GM21390 (cell line): ENCODE results near the gene GOLGA1.
"Not testable (repeated sequence)": the region's sequence is repeated elsewhere in the genome, so short reads cannot be mapped to it uniquely, and the experiment has no call there.

Source experiments
- ATAC-seq: cut with Tn5 transposase; IDR thresholded peaks from one replicate; pipeline ENCODE4 v1.9.1; 2021; ENCODE audit not compliant: unreplicated experiment

The GOLGA1 gene

GRCh38 chr9:124860582-124861341 lies 80.1 kb downstream of the GOLGA1 start:
- no peak for ATAC-seq

DNA sequence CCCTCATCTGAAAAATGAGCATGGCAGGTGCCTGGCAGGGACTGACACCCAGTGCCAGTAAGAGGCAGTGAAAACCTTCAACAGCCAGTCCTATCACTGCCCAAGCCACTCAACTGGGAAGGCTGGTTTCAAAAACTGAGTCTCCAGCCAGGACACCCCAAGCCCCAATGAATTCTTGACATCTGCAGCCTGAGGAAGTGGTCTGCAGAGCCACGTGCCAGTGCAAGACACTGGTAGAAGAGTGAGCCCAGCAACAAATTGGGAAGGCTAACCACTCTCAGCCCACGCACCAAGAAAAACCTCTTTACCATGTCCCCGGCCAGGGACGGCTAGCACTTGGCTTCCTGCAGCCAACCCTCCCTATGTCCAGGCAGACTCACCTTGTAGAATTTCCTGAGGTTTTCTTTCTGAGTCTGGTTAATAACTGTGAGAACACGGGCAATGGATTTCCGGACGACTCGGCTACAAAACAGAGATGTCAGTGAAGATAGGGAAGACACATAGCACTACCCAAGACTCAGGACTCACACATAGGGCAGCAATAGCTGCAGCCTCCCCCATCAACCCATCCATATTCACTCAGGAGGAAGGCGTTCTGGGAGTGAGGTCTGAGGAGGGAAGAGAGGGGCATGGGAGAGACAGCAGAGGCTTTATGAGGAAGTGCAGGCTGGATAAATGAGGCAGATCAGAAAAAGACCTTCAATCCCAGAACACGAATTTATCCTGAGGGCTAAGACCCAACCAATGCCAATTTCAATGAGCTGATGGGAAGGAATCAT lies 80.9 kb downstream of the GOLGA1 start:
- no peak for ATAC-seq

- ATAC-seq: no peak
These were observed 82.4 kb downstream of the GOLGA1 start for GRCh38 chr9:124858330-124859046.

GRCh38 chr9:124857533-124858162 lies 83.2 kb downstream of the GOLGA1 start:
- ATAC-seq: no peak

DNA sequence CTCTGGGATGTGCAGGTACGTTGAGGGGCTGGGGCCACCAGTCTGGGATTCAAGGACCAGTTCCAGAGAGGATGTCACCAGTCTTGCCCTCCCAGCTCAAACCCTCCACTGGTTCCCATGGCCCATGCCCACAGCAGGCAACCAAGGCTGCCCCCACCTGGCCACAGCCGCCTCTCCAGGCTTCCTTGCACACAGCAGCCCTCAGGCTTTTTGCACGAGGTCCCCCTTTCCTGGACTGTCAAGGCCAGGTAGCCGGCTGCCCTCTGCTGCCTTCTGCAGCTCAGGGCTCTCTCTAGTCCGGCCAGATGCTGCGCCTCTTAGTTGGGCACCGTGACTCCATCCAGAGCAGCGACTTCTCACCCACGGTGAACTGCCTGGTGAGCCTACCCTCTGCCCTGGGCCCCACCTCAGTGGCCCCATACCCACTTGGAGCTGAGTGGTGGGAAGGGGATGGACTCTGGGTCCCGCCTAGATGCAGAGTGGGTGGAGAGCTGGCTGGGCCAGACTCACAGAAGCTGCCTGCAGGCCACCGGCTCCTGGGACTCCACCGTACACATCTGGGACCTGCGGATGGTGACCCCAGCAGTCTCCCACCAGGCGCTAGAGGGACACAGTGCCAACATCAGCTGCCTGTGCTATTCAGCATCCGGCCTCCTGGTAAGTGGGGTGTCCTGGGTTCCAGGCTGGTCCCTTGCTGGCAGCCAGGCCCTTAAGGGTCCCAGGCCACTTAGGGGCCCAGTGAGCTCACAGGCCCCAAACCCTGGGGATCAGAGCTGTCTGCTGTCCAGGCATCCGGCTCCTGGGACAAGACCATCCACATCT lies 84.7 kb downstream of the GOLGA1 start:
- ATAC-seq: no peak

DNA sequence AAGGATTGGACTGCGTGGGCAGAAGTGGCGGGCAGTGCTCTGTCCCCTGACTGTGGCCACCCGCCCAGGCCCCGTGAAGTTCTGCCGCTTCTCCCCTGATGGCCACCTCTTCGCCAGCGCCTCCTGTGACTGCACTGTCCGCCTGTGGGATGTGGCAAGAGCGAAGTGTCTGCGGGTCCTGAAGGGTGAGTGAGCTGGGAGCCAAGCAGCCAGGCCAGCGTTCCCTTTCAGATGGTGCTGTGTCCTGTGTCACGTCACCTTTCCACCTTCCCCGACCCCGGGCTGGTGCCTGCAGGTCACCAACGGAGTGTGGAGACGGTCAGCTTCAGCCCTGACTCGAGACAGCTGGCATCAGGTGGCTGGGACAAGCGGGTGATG lies 85.3 kb downstream of the GOLGA1 start:
- ATAC-seq: no peak

DNA sequence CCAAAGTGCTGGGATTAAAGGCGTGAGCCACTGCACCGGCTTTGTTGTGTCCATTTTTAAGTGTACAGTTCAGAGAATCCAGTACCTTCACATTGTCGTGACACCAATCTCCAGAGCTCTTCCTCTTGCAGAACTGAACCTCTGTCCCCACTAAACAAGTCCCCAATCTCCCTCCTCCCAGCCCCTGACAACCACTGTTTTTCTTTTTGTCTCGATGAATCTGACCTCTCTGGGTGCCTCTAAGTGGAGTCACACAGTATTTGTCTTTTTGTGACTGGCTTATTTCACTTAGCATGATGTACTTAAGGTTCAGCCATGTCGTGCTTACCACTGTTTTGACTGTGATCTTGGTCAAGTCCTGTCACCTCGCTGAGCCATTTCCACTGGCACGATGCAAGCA lies 86.1 kb downstream of the GOLGA1 start:
- ATAC-seq: no peak

GRCh38 chr9:124854161-124854560 lies 86.7 kb downstream of the GOLGA1 start:
- ATAC-seq: no peak

- no peak for ATAC-seq
These were observed 87.2 kb downstream of the GOLGA1 start for GRCh38 chr9:124853605-124854143.

- ATAC-seq: peak; percentile 74
These were observed 87.9 kb downstream of the GOLGA1 start, which contains the start of gene WDR38 for GRCh38 chr9:124852829-124853531. WDR38 (plus strand) TSS chr9:124853460; CDS start chr9:124853532, 72 bp downstream.

DNA sequence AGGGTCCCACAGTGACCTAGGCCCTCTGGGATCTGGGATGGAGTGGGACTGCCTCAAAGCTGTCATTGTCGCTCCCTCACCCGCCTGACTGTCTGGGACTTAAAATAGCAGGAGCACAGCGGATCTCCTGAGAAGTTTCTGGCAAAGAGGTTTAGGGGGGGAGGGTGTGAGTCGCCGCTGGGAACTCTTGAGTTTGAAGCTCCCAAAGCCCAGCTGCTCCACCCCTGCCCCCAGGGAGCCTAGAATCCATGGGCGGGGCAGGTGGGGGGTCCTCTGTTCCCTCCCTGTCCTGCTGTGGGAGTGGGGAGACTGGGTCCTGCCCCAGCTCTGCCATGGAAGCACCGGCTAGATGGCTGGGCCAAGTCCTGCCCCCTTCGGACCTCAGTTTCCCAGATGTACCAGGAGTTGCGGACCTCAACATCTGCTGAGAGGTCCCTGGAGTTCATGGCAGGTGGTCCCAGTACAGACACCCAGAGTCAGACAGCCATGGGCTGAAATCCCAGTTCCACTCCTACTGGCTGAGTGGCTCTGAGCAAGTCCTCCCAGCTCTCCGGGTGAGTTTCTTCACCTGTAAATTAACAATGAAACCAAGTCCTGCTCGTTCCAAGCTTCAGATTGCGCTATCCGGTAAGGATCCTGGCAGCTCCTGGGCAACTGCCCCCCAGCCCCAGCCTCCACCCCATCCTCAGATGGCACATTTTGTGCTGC lies 88.6 kb downstream of the GOLGA1 start:
- ATAC-seq: no peak

DNA sequence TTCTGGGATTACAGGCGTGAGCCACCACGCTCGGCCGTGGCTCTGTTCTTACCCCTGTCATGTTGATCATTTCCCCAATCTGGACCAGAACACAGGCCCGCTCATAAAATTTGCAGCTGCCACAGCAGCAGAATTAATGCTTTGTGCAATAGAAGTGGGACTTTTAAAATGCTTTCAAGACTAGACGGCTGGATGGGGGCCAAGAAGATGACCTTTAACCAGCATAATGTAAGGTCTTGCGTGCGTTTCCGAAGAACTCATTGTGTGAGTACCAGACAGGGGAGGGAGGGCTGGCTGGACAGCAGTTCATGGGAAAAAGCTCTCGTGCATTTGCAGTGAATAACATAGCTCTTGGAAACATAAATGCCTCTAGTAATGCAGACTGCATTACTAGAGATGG lies 91.1 kb downstream of the GOLGA1 start:
- no peak for ATAC-seq

DNA sequence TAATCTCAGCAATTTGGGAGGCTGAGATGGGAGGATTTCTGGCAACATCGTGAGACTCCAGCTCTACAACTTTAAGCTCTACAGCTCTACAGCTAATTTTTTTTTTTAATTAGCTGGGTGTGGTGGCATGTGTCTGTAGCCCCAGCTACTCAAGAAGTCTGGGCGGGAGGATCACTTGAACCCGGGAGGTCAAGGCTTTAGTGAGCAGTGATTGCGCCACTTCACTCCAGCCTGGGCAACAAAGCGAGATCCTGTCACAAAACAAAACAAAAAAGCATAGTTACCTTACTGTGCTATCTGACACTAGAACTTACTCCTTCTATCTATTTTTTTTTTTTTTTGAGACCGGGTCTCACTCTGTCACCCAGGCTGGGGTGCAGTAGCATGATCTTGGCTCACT lies 93.9 kb downstream of the GOLGA1 start:
- ATAC-seq: no peak

DNA sequence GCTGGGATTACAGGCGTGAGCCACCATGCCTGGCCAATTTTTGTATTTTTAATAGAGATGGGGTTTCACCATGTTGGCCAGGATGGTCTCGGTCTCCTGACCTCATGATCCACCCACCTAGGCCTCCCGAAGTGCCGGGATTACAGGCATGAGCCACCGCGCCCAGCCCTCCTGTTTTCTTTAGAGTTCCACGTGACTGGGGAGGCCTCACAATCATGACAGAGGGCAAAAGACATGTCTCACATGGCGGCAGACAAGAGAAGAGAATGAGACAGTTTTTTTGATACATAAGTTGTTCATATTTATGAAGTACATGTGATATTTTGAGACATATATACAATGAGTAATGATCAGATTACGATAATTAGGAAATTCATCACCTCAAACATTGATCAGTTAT lies 94.4 kb downstream of the GOLGA1 start:
- ATAC-seq: not testable (repeated sequence)

DNA sequence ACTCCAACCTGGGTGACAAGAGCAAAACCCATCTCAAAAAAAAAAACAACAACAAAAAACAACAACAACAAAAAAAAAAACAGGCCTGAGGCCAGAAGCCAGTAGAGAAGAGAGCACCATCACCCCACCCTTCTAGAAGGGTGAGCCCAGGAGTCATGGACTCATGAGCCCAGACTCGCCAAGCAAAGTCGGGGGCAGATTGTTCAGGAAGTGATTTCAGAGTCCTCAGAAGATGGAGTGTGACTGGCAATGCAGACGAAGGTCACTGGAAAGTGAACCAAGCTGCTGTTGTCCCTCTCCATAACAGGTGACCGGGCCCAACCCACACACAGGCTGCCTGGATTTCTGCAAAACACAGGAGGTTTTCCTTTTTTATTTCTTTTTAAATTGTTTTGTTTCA lies 96.6 kb downstream of the GOLGA1 start:
- ATAC-seq: no peak

DNA sequence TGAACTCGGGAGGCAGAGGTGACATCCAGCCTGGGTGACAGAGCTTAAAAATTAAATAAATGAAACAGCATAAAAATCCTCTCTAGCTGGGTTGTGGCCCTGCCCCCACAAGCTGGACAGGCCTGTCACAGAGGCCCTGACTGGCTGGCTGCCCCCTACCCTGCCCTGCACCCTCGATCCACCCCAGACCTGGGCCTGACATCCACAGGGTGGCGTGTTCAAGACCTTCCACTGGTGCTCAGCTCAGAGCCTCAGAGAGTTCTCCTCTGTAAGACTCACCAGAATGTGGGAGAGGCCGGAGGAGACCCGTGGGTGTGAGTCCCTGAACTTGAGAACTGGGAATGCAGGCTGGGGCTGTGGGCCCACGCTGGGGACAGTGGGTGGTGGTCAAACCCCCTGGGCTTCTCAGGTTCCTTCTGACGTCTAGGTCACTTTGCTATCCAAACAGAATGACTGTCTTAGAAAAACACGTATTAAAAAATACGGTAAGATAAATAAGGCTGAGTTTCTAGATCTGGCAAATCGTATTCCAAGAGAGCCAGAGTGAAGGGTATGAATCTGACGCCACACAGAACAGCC lies 97.3 kb downstream of the GOLGA1 start:
- no peak for ATAC-seq

DNA sequence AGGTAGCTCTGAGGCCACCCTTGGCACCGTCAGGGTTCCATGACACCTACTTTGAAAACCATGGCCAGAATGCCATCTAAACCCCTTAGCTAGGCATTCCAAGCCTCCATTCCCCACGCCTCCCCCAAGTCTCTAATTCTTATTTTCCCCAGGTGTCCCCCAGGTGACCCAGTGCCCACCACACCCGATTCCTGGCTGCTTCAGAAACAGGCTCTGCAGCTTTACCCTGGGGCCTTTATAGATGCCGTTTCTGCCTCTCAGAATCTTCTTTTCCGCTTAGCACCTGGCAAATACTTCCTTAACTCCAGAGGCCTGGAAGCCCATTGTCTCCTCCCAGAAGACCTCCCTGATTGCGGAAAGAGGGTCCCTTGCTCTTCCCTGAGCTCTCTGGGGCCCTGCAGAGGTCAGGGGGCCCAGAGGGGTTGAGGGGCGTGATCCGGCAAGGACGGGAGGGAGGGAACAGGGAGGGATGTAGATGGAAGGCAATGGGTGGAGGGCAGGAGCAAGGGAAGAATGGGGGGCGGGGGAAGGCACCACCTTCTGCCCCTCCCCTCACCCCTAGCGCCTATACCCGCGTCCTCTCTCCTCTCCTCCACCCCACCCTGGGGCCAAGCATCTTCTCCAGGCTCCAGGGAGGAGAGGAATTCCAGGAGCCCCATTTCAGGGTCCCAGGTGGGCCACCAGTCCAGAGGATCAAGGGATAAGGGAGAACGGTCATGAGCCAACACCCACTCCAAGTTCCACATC lies 99.6 kb downstream of the GOLGA1 start:
- ATAC-seq: no peak

GRCh38 chr9:124840300-124840833 lies 100.5 kb downstream of the GOLGA1 start:
- ATAC-seq: no peak
